GM04504 (cell line): ENCODE data around the gene SCGB1D1.

Source experiments
- DNase-seq: peaks from one replicate; pipeline ENCODE4 v3.0.0-alpha.2; 2012; ENCODE audit warnings: low read depth

SCGB1D1 gene

GRCh38 chr11:62190011-62190410, at the start of gene SCGB1D1:
Gene SCGB1D1, plus strand, starts transcription at chr11:62190216. Its CDS starts 69 bp downstream, at chr11:62190285.
- DNase-seq, result no peak

- no peak for DNase-seq
These were observed 49.5 kb upstream of the SCGB1D1 start for GRCh38 chr11:62140304-62141110.

GRCh38 chr11:62141111-62142042, 48.6 kb upstream of the SCGB1D1 start:
- no peak for DNase-seq

GRCh38 chr11:62142043-62142375, 48.0 kb upstream of the SCGB1D1 start:
- no peak for DNase-seq

GRCh38 chr11:62142921-62143320, 47.1 kb upstream of the SCGB1D1 start:
- DNase-seq, result no peak

- DNase-seq, result no peak
These were observed 46.3 kb upstream of the SCGB1D1 start for GRCh38 chr11:62143727-62144126.

GRCh38 chr11:62144641-62145255, 45.3 kb upstream of the SCGB1D1 start:
- DNase-seq, result no peak

GRCh38 chr11:62145261-62145871, 44.6 kb upstream of the SCGB1D1 start:
- DNase-seq, result no peak

GRCh38 chr11:62146476-62147200, 43.4 kb upstream of the SCGB1D1 start:
- no peak for DNase-seq

GRCh38 chr11:62147545-62147944, 42.5 kb upstream of the SCGB1D1 start:
- no peak for DNase-seq

- no peak for DNase-seq
These were observed 41.6 kb upstream of the SCGB1D1 start for GRCh38 chr11:62148271-62148980.

GRCh38 chr11:62149986-62150886, 39.8 kb upstream of the SCGB1D1 start:
- no peak for DNase-seq

- DNase-seq, result no peak
These were observed 38.9 kb upstream of the SCGB1D1 start for GRCh38 chr11:62150887-62151736.

- DNase-seq, result no peak
These were observed 38.3 kb upstream of the SCGB1D1 start for GRCh38 chr11:62151737-62152102.

GRCh38 chr11:62152245-62153086, 37.5 kb upstream of the SCGB1D1 start:
- DNase-seq, result no peak

- no peak for DNase-seq
These were observed 37.0 kb upstream of the SCGB1D1 start for GRCh38 chr11:62153087-62153395.

- no peak for DNase-seq
These were observed 36.4 kb upstream of the SCGB1D1 start for GRCh38 chr11:62153617-62154016.

GRCh38 chr11:62157603-62158002, 32.4 kb upstream of the SCGB1D1 start:
- no peak for DNase-seq
